OCI-M1 (cell line): Measurements from ENCODE around the gene RAMACL.

Experiments
- DNase-seq: peaks from one replicate; lab custom pipeline; 2025; lab: John Stamatoyannopoulos, UW

Gene RAMACL

DNA sequence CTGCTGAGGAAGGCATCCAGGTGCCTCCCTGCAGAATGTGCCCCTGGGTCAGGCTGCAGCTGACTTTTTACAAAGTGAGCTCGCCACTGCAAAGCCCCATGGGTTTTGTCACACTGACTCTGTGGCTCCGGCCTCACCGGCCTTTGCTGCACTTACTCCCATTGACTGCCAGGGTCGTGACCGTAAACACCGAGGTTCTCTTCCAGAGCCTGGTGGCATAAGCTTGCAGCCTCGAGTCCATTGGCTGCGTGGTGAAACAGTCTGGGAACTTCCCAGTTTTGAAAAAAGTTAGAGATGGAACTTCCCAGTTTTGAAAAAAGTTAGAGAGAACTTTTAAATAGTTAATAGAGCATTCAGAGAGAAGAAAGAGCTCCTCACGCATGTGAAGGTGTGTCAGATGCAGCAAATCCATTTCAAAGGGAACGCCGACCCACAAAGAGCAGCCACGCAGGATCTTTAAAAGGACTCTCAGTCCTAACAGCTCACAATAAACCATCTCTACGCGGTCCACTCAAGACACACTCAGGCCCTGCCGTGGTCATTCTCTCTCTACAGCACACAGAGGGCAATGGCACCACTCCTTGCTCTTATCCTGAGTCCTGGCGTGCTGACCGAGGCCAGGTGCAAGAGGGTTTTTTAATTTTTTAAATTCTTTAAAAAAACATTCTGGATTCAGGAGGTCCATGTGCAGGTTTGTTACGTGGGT lies 12.8 kb downstream of the RAMACL start:
- DNase-seq = no peak

DNA sequence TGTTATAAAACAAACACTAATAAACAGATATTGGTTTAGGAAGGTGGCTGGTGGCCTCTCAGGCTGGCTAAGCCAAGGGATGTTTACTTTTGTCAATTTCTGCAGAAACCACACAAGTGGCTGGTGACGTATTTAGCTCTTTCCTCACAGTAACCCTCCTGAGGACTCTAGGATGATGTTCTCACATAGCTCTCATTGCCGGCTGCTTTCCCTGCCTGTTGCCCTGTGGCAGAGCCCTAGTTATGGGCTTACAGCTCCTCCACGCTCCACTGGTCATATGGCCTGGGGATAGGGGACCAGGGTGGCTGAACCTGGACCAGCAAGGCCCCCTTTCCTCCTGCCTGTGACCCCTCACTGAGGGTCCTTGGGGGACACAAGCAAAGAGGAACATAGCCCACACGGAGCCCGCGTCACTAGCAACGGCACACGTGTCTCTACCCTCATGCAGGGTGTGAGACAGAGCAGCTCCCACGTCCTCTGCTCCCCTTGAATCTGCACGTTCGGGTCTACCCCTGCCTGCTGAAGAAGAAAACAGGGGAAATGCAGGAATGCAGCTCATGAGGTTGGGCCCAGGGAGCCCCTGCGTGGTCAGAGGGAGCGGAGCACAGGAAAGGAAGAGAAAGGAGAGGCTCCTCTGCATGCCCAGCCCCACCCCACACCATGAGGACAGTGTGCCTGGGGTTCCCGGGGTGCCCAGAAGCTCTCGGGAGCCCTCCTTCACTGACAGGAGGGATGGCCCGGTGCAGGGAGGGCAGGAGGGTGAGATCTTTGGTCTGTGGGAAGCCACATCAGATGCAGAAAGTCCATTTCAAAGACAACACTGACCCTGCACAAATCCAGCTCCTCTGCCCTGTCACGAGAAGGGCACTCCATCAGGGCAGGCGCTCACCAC lies 13.9 kb downstream of the RAMACL start:
- DNase-seq = no peak

GRCh38 chr6:166570929-166571713 lies 15.4 kb downstream of the RAMACL start:
- DNase-seq = no peak

- DNase-seq = no peak
Measured at GRCh38 chr6:166569206-166569605, 17.3 kb downstream of the RAMACL start.

- DNase-seq = no peak
Measured at GRCh38 chr6:166567813-166568212, 18.7 kb downstream of the RAMACL start.

- DNase-seq = no peak
Measured at GRCh38 chr6:166567107-166567506, 19.4 kb downstream of the RAMACL start.

GRCh38 chr6:166566026-166567011 lies 20.2 kb downstream of the RAMACL start:
- no peak for DNase-seq

DNA sequence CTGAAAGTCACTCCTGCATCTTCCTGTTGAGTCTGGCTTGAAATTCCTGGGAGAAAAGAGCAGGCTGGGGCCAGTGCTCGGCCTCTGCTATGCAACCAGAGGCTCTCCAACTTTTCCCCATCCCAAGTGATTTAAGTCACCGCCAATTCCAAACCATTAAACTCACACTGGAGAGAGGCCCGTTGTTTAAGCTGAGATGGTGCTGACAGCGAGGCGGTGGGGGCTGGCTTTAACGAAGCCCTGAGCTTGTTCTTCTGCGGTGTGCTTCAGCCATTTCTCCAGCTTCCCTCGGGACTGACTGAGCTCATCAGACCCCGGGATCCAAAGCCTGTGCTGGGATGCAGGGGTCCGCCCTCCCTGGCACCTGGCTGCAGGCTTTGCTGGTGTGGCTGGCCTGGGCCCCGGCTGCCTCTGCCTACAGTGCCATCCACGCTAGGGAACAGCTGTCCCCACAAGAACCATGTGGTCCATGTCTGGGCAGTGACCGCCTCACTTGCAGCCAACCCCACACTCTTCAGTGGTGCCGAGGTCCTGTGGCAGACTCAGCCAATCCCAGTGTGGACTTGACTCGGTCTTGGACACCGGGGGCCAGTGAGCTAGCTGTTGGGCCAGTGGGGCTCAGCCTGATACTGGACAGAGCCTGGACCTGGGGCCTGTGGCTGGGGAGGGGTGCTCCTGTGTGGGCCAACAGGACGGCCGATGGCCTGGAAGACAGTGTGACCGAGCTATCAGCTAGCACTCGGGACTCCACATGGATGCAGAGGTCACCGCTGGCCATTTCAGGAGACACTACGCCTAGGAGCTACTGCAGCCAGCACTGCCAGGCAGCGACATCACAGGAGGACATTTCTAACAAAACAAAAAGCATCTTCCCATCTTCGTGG lies 21.2 kb downstream of the RAMACL start:
- no peak for DNase-seq

DNA sequence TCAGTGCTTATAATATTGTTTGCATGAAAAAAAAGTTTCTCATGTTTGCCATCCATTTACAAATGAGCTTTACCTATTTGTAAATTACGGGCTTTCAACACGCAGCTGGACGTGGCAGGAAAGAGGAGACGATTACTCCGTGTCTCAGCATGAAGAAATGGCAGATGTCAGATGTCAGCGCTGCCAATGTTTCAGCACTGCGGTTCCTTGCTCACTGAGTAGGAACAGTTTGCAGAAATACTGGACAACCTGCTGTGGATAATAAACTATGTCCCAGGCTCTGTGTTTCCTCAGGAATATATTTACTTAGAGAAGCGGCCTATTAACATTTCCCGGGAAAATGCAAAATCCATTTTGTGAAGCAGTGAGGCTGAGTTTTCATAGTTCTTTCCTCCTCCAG lies 22.7 kb downstream of the RAMACL start:
- no peak for DNase-seq

DNA sequence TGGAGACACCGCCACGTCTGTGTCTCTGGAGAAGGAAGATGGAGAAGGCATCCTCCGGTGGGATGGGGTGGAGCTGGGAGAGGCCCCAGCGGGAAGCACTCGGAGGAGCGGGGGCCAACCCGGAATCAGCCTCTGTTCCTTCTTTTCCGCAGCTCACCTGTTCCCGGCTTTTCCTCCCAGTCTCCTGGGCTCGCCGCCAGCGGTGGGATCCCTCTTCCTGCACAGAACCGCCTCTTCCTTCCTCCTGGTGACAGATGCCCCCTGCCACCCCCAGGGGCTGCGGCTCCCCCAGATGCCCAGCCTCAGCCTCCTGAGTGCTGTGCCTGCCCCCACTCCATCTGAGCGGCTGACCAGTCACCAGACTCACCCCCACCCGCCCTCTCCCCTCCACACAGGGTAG lies 23.3 kb downstream of the RAMACL start:
- no peak for DNase-seq

- DNase-seq = no peak
Measured at GRCh38 chr6:166562726-166563125, 23.8 kb downstream of the RAMACL start.

DNA sequence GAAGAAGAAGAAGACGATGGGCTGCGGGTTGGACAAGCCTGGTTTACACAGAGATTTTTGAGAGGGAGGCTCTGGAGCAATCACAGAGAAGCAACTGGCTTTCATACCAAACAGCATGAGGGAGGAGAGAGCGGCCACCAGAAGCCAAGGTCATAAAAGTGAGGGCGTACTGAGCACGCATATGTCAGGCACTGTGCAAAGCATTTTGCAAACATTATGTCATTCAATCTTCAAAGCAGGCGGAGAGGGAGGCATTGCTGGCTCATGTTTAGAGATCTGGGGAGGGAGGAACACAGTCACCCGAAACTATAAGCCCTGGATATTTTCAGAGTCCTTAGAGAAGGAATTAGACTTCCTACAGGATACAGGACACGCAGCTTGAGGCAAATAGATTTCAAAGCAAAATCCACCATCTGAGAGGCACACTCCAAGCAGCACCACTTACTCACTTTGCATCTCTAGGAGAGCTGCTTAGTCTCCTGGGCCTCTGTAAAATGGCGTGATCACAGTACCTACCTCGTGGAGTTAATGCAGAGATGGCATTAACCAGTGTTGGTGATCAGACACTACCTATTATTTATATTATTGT lies 24.6 kb downstream of the RAMACL start:
- no peak for DNase-seq

DNA sequence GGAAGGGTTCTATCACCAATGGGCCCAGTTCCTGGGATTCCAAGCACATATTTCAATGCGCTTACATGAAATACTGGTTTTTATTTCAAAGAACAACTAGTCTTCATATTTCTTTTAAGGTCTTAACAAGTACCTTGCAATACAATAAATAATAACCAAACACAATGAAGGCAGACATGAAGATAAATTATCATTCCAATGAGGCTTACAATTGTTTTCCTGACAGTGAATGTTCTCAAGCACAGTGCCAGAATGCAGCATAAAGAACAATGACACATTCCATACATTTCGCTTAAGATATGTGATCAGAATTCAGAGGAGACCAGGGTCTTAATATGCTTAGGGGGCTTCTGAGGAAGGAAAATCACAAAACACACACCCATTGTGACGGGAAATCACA lies 26.3 kb downstream of the RAMACL start:
- no peak for DNase-seq

- no peak for DNase-seq
Measured at GRCh38 chr6:166559662-166560061, 26.8 kb downstream of the RAMACL start.

GRCh38 chr6:166559211-166559610 lies 27.3 kb downstream of the RAMACL start:
- no peak for DNase-seq

- no peak for DNase-seq
Measured at GRCh38 chr6:166558156-166559005, 28.1 kb downstream of the RAMACL start.

DNA sequence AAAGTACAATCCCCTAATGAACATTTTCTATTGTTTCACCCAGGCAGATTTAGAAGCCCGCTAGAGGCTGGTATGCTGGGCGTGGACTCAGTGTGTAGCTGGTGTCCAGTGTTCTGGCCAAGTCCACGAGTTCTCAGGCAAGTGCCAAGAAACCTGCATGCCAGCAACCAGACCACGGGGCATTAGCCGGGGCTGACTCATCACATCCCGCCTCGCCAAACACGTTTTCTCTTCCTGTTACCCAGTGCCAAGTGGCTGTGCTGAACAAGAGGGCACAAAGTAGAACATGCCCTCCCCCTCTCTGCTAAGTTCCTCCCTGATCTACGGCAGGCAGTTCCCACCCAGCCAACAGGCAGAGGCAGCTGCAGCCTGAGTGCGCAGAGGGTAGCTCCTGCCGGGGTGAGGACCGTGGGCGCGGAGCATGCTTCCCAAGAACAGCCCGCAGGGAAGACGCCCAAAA lies 29.6 kb downstream of the RAMACL start:
- no peak for DNase-seq

GRCh38 chr6:166556336-166556735 lies 30.1 kb downstream of the RAMACL start:
- no peak for DNase-seq

DNA sequence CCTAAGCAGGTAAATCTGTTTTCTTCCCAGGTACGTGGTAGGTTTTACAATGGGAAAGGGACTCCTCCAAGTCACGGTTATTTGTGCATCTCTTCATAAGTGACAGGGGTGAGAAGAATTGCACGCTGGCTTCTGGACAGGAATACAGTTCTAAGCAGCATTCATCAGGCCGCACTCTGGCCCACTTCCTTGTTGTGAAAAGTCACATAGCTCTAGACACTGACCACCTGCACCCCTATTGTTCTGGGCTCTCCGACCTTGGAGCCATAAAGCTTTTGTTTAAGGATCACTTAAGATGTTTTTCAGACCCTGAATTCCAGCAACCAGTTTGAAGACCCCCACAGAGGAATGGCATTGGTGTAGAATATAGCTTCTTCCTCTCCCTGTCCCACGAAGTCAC lies 31.4 kb downstream of the RAMACL start:
- DNase-seq = no peak
